Measurements from ENCODE around the gene INSYN2B.

GRCh38 chr5:169974121-169974770, 6.0 kb downstream of the INSYN2B start:
- TF ChIP-seq CTCF (IDR thresholded peaks at IDR 0.05; ENCODE audit: borderline replicate concordance, extremely low read depth, low read length, poor library complexity, severe bottlenecking) (no peak), EZH2 (IDR thresholded peaks at IDR 0.05; ENCODE audit: borderline replicate concordance, low read depth, low read length, severe bottlenecking) (no peak)

Measured in DND-41 (cell line).